ENCODE results near the gene DNM1L.

DNM1L gene

GRCh38 chr12:32756476-32757066 lies 77.5 kb downstream of the DNM1L start:
- no peak for DNase-seq (ENCODE audit: low spot score)

- no peak for DNase-seq (ENCODE audit: low spot score)
These were observed 78.1 kb downstream of the DNM1L start for GRCh38 chr12:32757157-32757556.

- no peak for DNase-seq (ENCODE audit: low spot score)
These were observed 82.6 kb downstream of the DNM1L start for GRCh38 chr12:32761716-32762115.

- no peak for DNase-seq (ENCODE audit: low spot score)
These were observed 86.8 kb downstream of the DNM1L start for GRCh38 chr12:32765906-32766305.

GRCh38 chr12:32768518-32768917 lies 89.4 kb downstream of the DNM1L start:
- no peak for DNase-seq (ENCODE audit: low spot score)

GRCh38 chr12:32770141-32770540 lies 91.0 kb downstream of the DNM1L start:
- no peak for DNase-seq (ENCODE audit: low spot score)

GRCh38 chr12:32773691-32774090 lies 94.6 kb downstream of the DNM1L start:
- no peak for DNase-seq (ENCODE audit: low spot score)

GRCh38 chr12:32776258-32776657 lies 97.2 kb downstream of the DNM1L start:
- no peak for DNase-seq (ENCODE audit: low spot score)

- no peak for DNase-seq (ENCODE audit: low spot score)
These were observed 98.1 kb downstream of the DNM1L start for GRCh38 chr12:32777159-32777558.

- no peak for DNase-seq (ENCODE audit: low spot score)
These were observed 98.6 kb downstream of the DNM1L start for GRCh38 chr12:32777691-32778175.

GRCh38 chr12:32780071-32780470 lies 101.0 kb downstream of the DNM1L start:
- DNase-seq (ENCODE audit: low spot score) = no peak

GRCh38 chr12:32783029-32783428 lies 103.9 kb downstream of the DNM1L start:
- no peak for DNase-seq (ENCODE audit: low spot score)

- no peak for DNase-seq (ENCODE audit: low spot score)
These were observed 106.5 kb downstream of the DNM1L start for GRCh38 chr12:32785557-32785956.

GRCh38 chr12:32788405-32788804 lies 109.3 kb downstream of the DNM1L start:
- DNase-seq (ENCODE audit: low spot score) = no peak

- DNase-seq (ENCODE audit: low spot score) = no peak
These were observed 110.3 kb downstream of the DNM1L start for GRCh38 chr12:32789446-32789845.

- DNase-seq (ENCODE audit: low spot score) = no peak
These were observed 110.8 kb downstream of the DNM1L start for GRCh38 chr12:32789916-32790315.

GRCh38 chr12:32794281-32794680 lies 115.2 kb downstream of the DNM1L start:
- no peak for DNase-seq (ENCODE audit: low spot score)

All from COLO829 (cell line).